IMR-90 (cell line): ENCODE data around the gene KCNJ3.

ENCODE experiments used
- CEBPB ChIP-seq: IDR thresholded peaks from 2 replicates; pipeline ENCODE4 v1.6.1; 2012; ENCODE audit warnings: low read depth, low read length, improper control_type of control experiment
- MAFK ChIP-seq: IDR thresholded peaks from 2 replicates; pipeline ENCODE4 v1.6.1; 2012; ENCODE audit warnings: low read depth, low read length, improper control_type of control experiment
- MAZ ChIP-seq: IDR thresholded peaks from 2 replicates; pipeline ENCODE4 v1.6.1; 2012; ENCODE audit warnings: low read depth, mild to moderate bottlenecking, low read length, improper control_type of control experiment, moderate library complexity, borderline replicate concordance
- POLR2A ChIP-seq: IDR thresholded peaks from 2 replicates; pipeline ENCODE4 v1.6.1; 2012; ENCODE audit warnings: mild to moderate bottlenecking, low read depth, low read length
- RFX5 ChIP-seq: IDR thresholded peaks from 2 replicates; pipeline ENCODE4 v1.8.0; 2012; ENCODE audit warnings: low read depth, mild to moderate bottlenecking, low read length, moderate library complexity
- SMC3 ChIP-seq: fragments of 150-350 bp; IDR thresholded peaks from 2 replicates; pipeline ENCODE4 v1.6.1; 2016; ENCODE audit warnings: low read depth, mild to moderate bottlenecking, antibody characterized with exemption, low read length, moderate library complexity
- TF ChIP-seq, protein P1 (sequence below): conservative IDR thresholded peaks from 2 replicates; pipeline ENCODE4 v1.5.1; 2012; ENCODE audit warnings: mild to moderate bottlenecking, low read depth, low read length, improper control_type of control experiment

- TF ChIP-seq CEBPB (no peak), SMC3 (no peak), POLR2A (no peak), MAZ (no peak), RFX5 (no peak), MAFK (no peak)
- TF ChIP-seq, protein P1, sequence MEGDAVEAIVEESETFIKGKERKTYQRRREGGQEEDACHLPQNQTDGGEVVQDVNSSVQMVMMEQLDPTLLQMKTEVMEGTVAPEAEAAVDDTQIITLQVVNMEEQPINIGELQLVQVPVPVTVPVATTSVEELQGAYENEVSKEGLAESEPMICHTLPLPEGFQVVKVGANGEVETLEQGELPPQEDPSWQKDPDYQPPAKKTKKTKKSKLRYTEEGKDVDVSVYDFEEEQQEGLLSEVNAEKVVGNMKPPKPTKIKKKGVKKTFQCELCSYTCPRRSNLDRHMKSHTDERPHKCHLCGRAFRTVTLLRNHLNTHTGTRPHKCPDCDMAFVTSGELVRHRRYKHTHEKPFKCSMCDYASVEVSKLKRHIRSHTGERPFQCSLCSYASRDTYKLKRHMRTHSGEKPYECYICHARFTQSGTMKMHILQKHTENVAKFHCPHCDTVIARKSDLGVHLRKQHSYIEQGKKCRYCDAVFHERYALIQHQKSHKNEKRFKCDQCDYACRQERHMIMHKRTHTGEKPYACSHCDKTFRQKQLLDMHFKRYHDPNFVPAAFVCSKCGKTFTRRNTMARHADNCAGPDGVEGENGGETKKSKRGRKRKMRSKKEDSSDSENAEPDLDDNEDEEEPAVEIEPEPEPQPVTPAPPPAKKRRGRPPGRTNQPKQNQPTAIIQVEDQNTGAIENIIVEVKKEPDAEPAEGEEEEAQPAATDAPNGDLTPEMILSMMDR, result no peak
Measured at GRCh38 chr2:154844513-154844912, 146.0 kb downstream of the KCNJ3 start.
